ENCODE data around the gene ADCYAP1. TPM values are rescaled to one million over a fixed set of nuclear protein-coding genes. Genes with fewer than 3 reads are reported as not detected.

The ADCYAP1 gene
- total RNA-seq, 4 donors from 2014 or later: not detected

- TF ChIP-seq CTCF (IDR thresholded peaks at IDR 0.05) (no peak), POLR2A (IDR thresholded peaks at IDR 0.05) (no peak)
- peak in 1 of 3 donors; percentile 48 for DNase-seq
- Histone ChIP-seq H3K4me3 (peak overlapping the region in 3 of 4 donors; percentile 22 to 42 (median 40)), H3K36me3 (no peaks in the 10 kb centered on the region), H3K9me3 (peaks cover 0 to 3% (median 0%) of the 10 kb centered on the region in 4 donors), H3K27ac (no peak overlapping the region), H3K4me1 (peaks cover 0 to 40% (median 4%) of the 10 kb centered on the region in 4 donors), H3K27me3 (peaks cover 0 to 49% of the 10 kb centered on the region in 2 donors)
These were observed 2.6 kb downstream of the ADCYAP1 start for GRCh38 chr18:907115-907884.

- no peak for DNase-seq
- peaks cover 0 to 3% (median 0%) of the 10 kb centered on the region in 4 donors for H3K9me3 ChIP-seq
- peak overlapping the region in 3 of 4 donors; percentile 22 to 42 (median 40) for H3K4me3 ChIP-seq
- no peaks in the 10 kb centered on the region for H3K36me3 ChIP-seq
- peaks cover 0 to 48% of the 10 kb centered on the region in 2 donors for H3K27me3 ChIP-seq
- TF ChIP-seq POLR2A (IDR thresholded peaks at IDR 0.05) (no peak), CTCF (IDR thresholded peaks at IDR 0.05) (no peak)
- no peak overlapping the region for H3K27ac ChIP-seq
- peaks cover 0 to 40% (median 4%) of the 10 kb centered on the region in 4 donors for H3K4me1 ChIP-seq
These were observed 3.5 kb downstream of the ADCYAP1 start for GRCh38 chr18:907885-908757.

- Histone ChIP-seq H3K27me3 (peaks cover 0 to 44% of the 10 kb centered on the region in 2 donors), H3K9me3 (peaks cover 0 to 3% (median 0%) of the 10 kb centered on the region in 4 donors), H3K36me3 (no peaks in the 10 kb centered on the region), H3K27ac (no peak overlapping the region), H3K4me3 (peak overlapping the region in 3 of 4 donors; percentile 22 to 42 (median 40)), H3K4me1 (peaks cover 0 to 40% (median 4%) of the 10 kb centered on the region in 4 donors)
- no peak for TF ChIP-seq POLR2A (IDR thresholded peaks at IDR 0.05)
- no peak for TF ChIP-seq CTCF (IDR thresholded peaks at IDR 0.05)
- DNase-seq: no peak
These were observed 4.4 kb downstream of the ADCYAP1 start for GRCh38 chr18:908758-909724.

GRCh38 chr18:910247-910646 is 5.6 kb downstream of the ADCYAP1 start:
- Histone ChIP-seq H3K9me3 (peaks cover 0 to 3% (median 0%) of the 10 kb centered on the region in 4 donors), H3K4me1 (peaks cover 0 to 32% (median 4%) of the 10 kb centered on the region in 4 donors), H3K27me3 (peaks cover 0 to 33% of the 10 kb centered on the region in 2 donors), H3K36me3 (no peaks in the 10 kb centered on the region), H3K4me3 (no peak overlapping the region), H3K27ac (no peak overlapping the region)
- TF ChIP-seq POLR2A (IDR thresholded peaks at IDR 0.05): no peak
- TF ChIP-seq CTCF (IDR thresholded peaks at IDR 0.05): no peak
- no peak for DNase-seq

GRCh38 chr18:911025-911424 is 6.4 kb downstream of the ADCYAP1 start:
- Histone ChIP-seq H3K27ac (no peak overlapping the region), H3K36me3 (no peaks in the 10 kb centered on the region), H3K4me3 (no peak overlapping the region), H3K27me3 (peaks cover 0 to 25% of the 10 kb centered on the region in 2 donors), H3K4me1 (peaks cover 0 to 31% (median 4%) of the 10 kb centered on the region in 4 donors), H3K9me3 (peaks cover 0 to 3% (median 0%) of the 10 kb centered on the region in 4 donors)
- no peak for DNase-seq
- no peak for TF ChIP-seq CTCF (IDR thresholded peaks at IDR 0.05)
- TF ChIP-seq POLR2A (IDR thresholded peaks at IDR 0.05): no peak
